Endothelial cell of umbilical vein (primary cell): ENCODE measurements around the gene RFX2. TPM values are rescaled to one million over a fixed set of nuclear protein-coding genes. Genes with fewer than 3 reads are reported as not detected.

ENCODE experiments used
- BruUV-seq: library from RNA; stranded (reverse); fragments of 400-500 nt; replicated peaks from 2 replicates; lab custom pipeline; 2021; lab: Mats Ljungman, UMichigan
- CTCF ChIA-PET: fragments of 300-600, 350-600 bp; sonication (Branson Sonifier 250); formaldehyde crosslinking; loops from one replicate; lab custom pipeline; 2021; ENCODE audit warnings: antibody characterized with exemption, inconsistent platforms; lab: Charles Lee
- POLR2A ChIA-PET: fragments of 300-600, 350-600 bp; sonication (Branson Sonifier 250); formaldehyde crosslinking; loops from one replicate; lab custom pipeline; 2021; ENCODE audit warnings: antibody characterized with exemption, inconsistent platforms; lab: Charles Lee
- DNase-seq: peaks from one replicate; pipeline ENCODE4 v3.0.0-alpha.2; 2011; ENCODE audit warnings: low read depth, low spot score
- FAIRE-seq: peaks from 2 replicates; lab custom pipeline; 2011; peaks lifted over from hg19 to GRCh38; lab: Jason Lieb, UNC
- H2AFZ ChIP-seq: 2 replicates; pipeline ENCODE4 v1.6.0; 2012; ENCODE audit warnings: low read depth, low read length, control low read depth, inconsistent platforms
- H3K27ac ChIP-seq: 2 replicates; pipeline ENCODE4 v1.5.1; 2011; ENCODE audit warnings: low read depth, mild to moderate bottlenecking, control low read depth, low read length, moderate library complexity; ENCODE audit not compliant: insufficient read depth
- H3K27me3 ChIP-seq, 2 experiments: 2 replicates each; pipeline versions ENCODE4 v1.6.0 to v1.6.1; 2011; ENCODE audit warnings: low read length in 2 of 2, mixed read lengths in 1 of 2; ENCODE audit not compliant: control insufficient read depth in 2 of 2, insufficient read depth in 2 of 2
- H3K36me3 ChIP-seq, 2 experiments: 2 replicates in 1 of 2; 3 replicates in 1 of 2; pipeline ENCODE4 v1.5.1; 2011; ENCODE audit warnings: low read length in 2 of 2, mild to moderate bottlenecking in 1 of 2, moderate library complexity in 1 of 2; ENCODE audit not compliant: control insufficient read depth in 2 of 2, insufficient read depth in 2 of 2; ENCODE audit errors: extremely low read depth in 1 of 2
- H3K4me1 ChIP-seq: 3 replicates; pipeline ENCODE4 v1.5.1; 2011; ENCODE audit warnings: mild to moderate bottlenecking, low read length; ENCODE audit not compliant: control insufficient read depth, insufficient read depth; ENCODE audit errors: extremely low read depth
- H3K4me2 ChIP-seq: 2 replicates; pipeline ENCODE4 v1.6.1; 2011; ENCODE audit warnings: low read length, control low read depth, mixed read lengths; ENCODE audit not compliant: insufficient read depth
- H3K4me3 ChIP-seq, 3 experiments: fragments of 200-600 bp in 1 of 3; sonication (generic), shearing (Covaris generic) in 1 of 3; replicated peaks in 1 of 3; 2 replicates each; pipeline ENCODE4 v1.5.1; 2011 to 2016; ENCODE audit warnings: control low read depth in 3 of 3, low read length in 3 of 3, mild to moderate bottlenecking in 2 of 3, inconsistent platforms in 1 of 3, low read depth in 1 of 3, moderate library complexity in 1 of 3; ENCODE audit not compliant: insufficient read depth in 1 of 3
- H3K79me2 ChIP-seq: 2 replicates; pipeline ENCODE4 v1.6.0; 2012; ENCODE audit warnings: low read length, inconsistent platforms; ENCODE audit not compliant: control insufficient read depth, insufficient read depth
- H3K9ac ChIP-seq: replicated peaks from 2 replicates; pipeline ENCODE3; 2011; ENCODE audit warnings: low read length, control low read depth; ENCODE audit not compliant: insufficient read depth; ENCODE audit errors: extremely low read depth
- H3K9me1 ChIP-seq: replicated peaks from 3 replicates; pipeline ENCODE4 v1.6.0; 2011; ENCODE audit warnings: mild to moderate bottlenecking, low read length; ENCODE audit not compliant: control insufficient read depth, insufficient read depth; ENCODE audit errors: extremely low read depth
- H3K9me3 ChIP-seq: replicated peaks from 2 replicates; pipeline ENCODE4 v1.5.1; 2012; ENCODE audit warnings: low read length, inconsistent platforms; ENCODE audit not compliant: control insufficient read depth, insufficient read depth
- H4K20me1 ChIP-seq: replicated peaks from 2 replicates; pipeline ENCODE3; 2011; ENCODE audit warnings: mild to moderate bottlenecking, low read length; ENCODE audit not compliant: control insufficient read depth, insufficient read depth; ENCODE audit errors: extremely low read depth
- EZH2 ChIP-seq: IDR thresholded peaks from 2 replicates; pipeline ENCODE4 v1.6.1; 2012; ENCODE audit warnings: borderline replicate concordance, low read depth, mild to moderate bottlenecking, moderate library complexity, low read length, inconsistent platforms; ENCODE audit not compliant: severe bottlenecking
- FOS ChIP-seq: IDR thresholded peaks from 2 replicates; pipeline ENCODE4 v1.6.1; 2011; ENCODE audit warnings: mild to moderate bottlenecking, low read length, moderate library complexity, borderline replicate concordance; ENCODE audit not compliant: insufficient read depth
- GATA2 ChIP-seq: IDR thresholded peaks from 2 replicates; pipeline ENCODE4 v1.7.0; 2011; ENCODE audit warnings: low read depth, mild to moderate bottlenecking, moderate library complexity, mixed read lengths, low read length; ENCODE audit not compliant: insufficient read length, insufficient read depth
- JUN ChIP-seq: IDR thresholded peaks from 2 replicates; pipeline ENCODE4 v1.6.1; 2011; ENCODE audit warnings: borderline replicate concordance, low read depth; ENCODE audit not compliant: insufficient read length, insufficient read depth
- MYC ChIP-seq: IDR thresholded peaks from one replicate; pipeline ENCODE4 v1.6.1; 2011; ENCODE audit warnings: mild to moderate bottlenecking, low read depth, low read length
- POLR2A ChIP-seq: IDR thresholded peaks from 2 replicates; pipeline ENCODE4 v1.6.1; 2012; ENCODE audit warnings: low read depth, mild to moderate bottlenecking, control low read depth, low read length
- POLR2AphosphoS5 ChIP-seq: IDR thresholded peaks from 2 replicates; pipeline ENCODE4 v1.6.1; 2012; ENCODE audit warnings: low read depth, mild to moderate bottlenecking, control low read depth, low read length, moderate library complexity; ENCODE audit not compliant: insufficient read depth
- dilution Hi-C: fragments of 300-500 bp; cut with MboI; formaldehyde crosslinking; loops from one replicate; pipeline ENCODE4 v1.15.0; 2019; ENCODE audit warnings: low sequenced_read_pairs; ENCODE audit not compliant: extremely low pct_ligation_motif_present
- intact Hi-C: fragments of 100-400 bp; cut with micrococcal nuclease; formaldehyde crosslinking; loops from one replicate; pipeline ENCODE4 v1.10.0; 2022
- polyA plus RNA-seq, 4 experiments: library from polyadenylated mRNA; depleted of rRNA in 3 of 4; stranded (reverse) in 3 of 4; unstranded in 1 of 4; fragments of >200 nt; gene quantifications; 2 replicates each; pipeline versions ENCODE4 v1.2.1 to v1.2.3, GENCODE V29; 2011 to 2012; ENCODE audit warnings: missing spikeins in 1 of 4
- total RNA-seq: library from RNA; stranded (reverse); gene quantifications from 2 replicates; pipeline ENCODE4 v1.2.3, GENCODE V29; 2021
- TF ChIP-seq, protein P1 (sequence below): IDR thresholded peaks from 2 replicates; pipeline ENCODE4 v1.6.1; 2011; ENCODE audit not compliant: insufficient read depth, insufficient read length
- TF ChIP-seq, protein P2 (sequence below), 2 donors: IDR thresholded peaks; 1 replicate in 1 of 2; 2 replicates in 1 of 2; pipeline ENCODE4 v1.5.1; 2011; ENCODE audit warnings: low read length in 2 of 2, mild to moderate bottlenecking in 2 of 2, moderate library complexity in 2 of 2, control low read depth in 1 of 2, inconsistent platforms in 1 of 2, low read depth in 1 of 2; ENCODE audit not compliant: insufficient read depth in 1 of 2; ENCODE audit errors: extremely low read depth in 1 of 2

Gene RFX2
- total and polyA plus RNA-seq, 2 donors (not counting 3 experiments of a cell fraction or from before 2014, with no cell fraction given) = 16.1 to 19.0 TPM

GRCh38 chr19:6138511-6138910 is 28.2 kb upstream of the RFX2 start:
- no peak for FAIRE-seq
- Histone ChIP-seq H4K20me1 (no peaks in the 10 kb centered on the region), H3K36me3 (no peaks in the 10 kb centered on the region), H3K9me1 (no peaks in the 10 kb centered on the region), H3K9ac (no peak overlapping the region), H3K9me3 (no peaks in the 10 kb centered on the region), H3K27me3 (no peaks in the 10 kb centered on the region), H2AFZ (no peak overlapping the region), H3K4me2 (no peak overlapping the region), H3K4me1 (no peaks in the 10 kb centered on the region), H3K4me3 (no peak overlapping the region), H3K27ac (no peak overlapping the region), H3K79me2 (no peaks in the 10 kb centered on the region)
- no peak for DNase-seq
- POLR2A ChIA-PET = no interaction called here
- CTCF ChIA-PET = no interaction called here
- TF ChIP-seq POLR2A (no peak), EZH2 (no peak), POLR2AphosphoS5 (no peak), FOS (no peak), MYC (no peak), JUN (no peak), GATA2 (no peak)
- TF ChIP-seq, protein P1, sequence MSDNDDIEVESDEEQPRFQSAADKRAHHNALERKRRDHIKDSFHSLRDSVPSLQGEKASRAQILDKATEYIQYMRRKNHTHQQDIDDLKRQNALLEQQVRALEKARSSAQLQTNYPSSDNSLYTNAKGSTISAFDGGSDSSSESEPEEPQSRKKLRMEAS = no peak
- TF ChIP-seq, protein P2, sequence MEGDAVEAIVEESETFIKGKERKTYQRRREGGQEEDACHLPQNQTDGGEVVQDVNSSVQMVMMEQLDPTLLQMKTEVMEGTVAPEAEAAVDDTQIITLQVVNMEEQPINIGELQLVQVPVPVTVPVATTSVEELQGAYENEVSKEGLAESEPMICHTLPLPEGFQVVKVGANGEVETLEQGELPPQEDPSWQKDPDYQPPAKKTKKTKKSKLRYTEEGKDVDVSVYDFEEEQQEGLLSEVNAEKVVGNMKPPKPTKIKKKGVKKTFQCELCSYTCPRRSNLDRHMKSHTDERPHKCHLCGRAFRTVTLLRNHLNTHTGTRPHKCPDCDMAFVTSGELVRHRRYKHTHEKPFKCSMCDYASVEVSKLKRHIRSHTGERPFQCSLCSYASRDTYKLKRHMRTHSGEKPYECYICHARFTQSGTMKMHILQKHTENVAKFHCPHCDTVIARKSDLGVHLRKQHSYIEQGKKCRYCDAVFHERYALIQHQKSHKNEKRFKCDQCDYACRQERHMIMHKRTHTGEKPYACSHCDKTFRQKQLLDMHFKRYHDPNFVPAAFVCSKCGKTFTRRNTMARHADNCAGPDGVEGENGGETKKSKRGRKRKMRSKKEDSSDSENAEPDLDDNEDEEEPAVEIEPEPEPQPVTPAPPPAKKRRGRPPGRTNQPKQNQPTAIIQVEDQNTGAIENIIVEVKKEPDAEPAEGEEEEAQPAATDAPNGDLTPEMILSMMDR (IDR thresholded peaks at IDR 0.05; ENCODE audit: extremely low read depth in 1 of 2, insufficient read depth in 1 of 2, low read depth in 1 of 2, low read length in 2 of 2) = no peak
- dilution Hi-C loops = loop anchor here (25.0 kb wide), 1 partner anchor 101 kb away; no protein-coding TSS in a partner anchor
- BruUV-seq = no TSS peak
- intact Hi-C loops = no loop called here
